Measurements from ENCODE around the gene ANTXR2. TPM values are rescaled to one million over a fixed set of nuclear protein-coding genes. Genes with fewer than 3 reads are reported as not detected.

ANTXR2 gene
- total RNA-seq, 4 donors from 2014 or later, result 69.6 to 139 (median 118) TPM

DNA sequence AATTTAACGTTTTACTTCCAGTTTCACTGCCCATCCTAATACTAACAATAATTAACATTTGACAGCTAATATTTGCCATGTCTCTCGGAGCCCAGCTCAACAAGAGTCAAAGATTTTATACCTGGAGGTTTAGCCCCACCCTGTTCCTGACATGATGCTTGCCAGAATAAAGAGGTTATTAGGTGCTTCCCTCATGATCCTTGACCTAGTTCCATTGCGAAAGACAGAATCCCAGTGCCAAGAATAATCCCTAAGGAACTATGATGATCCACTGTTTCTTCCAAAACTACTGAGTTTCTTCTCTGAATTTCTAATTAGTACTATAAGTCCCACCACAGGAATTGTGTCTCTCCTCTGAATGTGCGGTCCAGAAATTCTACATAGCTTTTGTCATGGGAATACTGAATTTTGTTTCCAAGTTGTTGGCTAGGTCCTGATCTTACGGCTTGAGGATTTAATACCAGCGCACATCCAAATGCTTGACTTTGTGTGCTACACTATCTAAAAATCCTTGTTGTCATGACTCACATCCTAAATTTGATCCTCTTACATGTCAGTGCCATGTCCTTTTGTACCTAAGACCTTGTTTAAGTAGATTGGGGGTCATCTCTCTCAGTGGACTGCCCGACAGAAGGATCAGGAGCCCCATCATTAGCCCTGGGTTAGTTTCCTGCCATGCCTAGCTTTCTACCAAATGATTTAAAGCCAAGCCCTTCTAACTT lies 23.1 kb downstream of the ANTXR2 start:
- Histone ChIP-seq H3K36me3 (peaks cover 0 to 1% (median 0%) of the 10 kb centered on the region in 3 donors), H3K27ac (peak overlapping the region; percentile 36 to 85 (median 70)), H3K4me3 (no peak overlapping the region), H3K27me3 (no peaks in the 10 kb centered on the region), H3K4me1 (peaks cover 0 to 60% (median 19%) of the 10 kb centered on the region in 4 donors), H3K9me3 (no peaks in the 10 kb centered on the region)
- TF ChIP-seq POLR2A (IDR thresholded peaks at IDR 0.05) (no peak), EP300 (IDR thresholded peaks at IDR 0.05) (peak; percentile 31 to 87)
- WGBS, 2 donors, result 57 to 61% methylated on average over 7 of the region's 7 CpGs
- DNase-seq (ENCODE audit: low spot score in 2 of 2), result peak in 1 of 2 donors; percentile 80

DNA sequence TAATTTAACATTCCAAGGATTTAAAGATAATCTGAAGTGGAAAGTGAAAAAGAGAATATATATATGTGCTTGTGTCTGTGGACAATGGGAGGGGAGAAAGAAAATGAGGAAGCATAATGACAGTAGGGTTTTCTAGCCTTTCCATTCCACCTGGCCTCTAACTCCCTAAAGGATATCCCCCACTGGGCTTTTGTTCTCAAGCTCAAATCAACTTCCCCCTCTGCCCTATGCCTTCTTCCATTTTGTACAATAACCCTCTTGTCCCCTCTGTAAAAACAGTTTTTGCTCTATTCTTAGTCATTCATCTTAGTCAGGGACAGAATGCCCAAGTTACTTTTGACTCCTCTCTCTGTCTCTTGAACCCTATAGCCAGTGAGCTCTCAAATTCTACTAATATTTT lies 23.6 kb downstream of the ANTXR2 start:
- no peaks in the 10 kb centered on the region for H3K36me3 ChIP-seq
- no peaks in the 10 kb centered on the region for H3K9me3 ChIP-seq
- H3K27me3 ChIP-seq, result no peaks in the 10 kb centered on the region
- H3K27ac ChIP-seq, result peak overlapping the region; percentile 24 to 85 (median 70)
- H3K4me1 ChIP-seq, result peaks cover 0 to 66% (median 19%) of the 10 kb centered on the region in 4 donors
- H3K4me3 ChIP-seq, result no peak overlapping the region
- TF ChIP-seq POLR2A (IDR thresholded peaks at IDR 0.05) (no peak), EP300 (IDR thresholded peaks at IDR 0.05) (no peak)
- TF ChIP-seq, protein P1, sequence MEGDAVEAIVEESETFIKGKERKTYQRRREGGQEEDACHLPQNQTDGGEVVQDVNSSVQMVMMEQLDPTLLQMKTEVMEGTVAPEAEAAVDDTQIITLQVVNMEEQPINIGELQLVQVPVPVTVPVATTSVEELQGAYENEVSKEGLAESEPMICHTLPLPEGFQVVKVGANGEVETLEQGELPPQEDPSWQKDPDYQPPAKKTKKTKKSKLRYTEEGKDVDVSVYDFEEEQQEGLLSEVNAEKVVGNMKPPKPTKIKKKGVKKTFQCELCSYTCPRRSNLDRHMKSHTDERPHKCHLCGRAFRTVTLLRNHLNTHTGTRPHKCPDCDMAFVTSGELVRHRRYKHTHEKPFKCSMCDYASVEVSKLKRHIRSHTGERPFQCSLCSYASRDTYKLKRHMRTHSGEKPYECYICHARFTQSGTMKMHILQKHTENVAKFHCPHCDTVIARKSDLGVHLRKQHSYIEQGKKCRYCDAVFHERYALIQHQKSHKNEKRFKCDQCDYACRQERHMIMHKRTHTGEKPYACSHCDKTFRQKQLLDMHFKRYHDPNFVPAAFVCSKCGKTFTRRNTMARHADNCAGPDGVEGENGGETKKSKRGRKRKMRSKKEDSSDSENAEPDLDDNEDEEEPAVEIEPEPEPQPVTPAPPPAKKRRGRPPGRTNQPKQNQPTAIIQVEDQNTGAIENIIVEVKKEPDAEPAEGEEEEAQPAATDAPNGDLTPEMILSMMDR (IDR thresholded peaks at IDR 0.05), result no peak
- no peak for DNase-seq (ENCODE audit: low spot score in 2 of 2)

DNA sequence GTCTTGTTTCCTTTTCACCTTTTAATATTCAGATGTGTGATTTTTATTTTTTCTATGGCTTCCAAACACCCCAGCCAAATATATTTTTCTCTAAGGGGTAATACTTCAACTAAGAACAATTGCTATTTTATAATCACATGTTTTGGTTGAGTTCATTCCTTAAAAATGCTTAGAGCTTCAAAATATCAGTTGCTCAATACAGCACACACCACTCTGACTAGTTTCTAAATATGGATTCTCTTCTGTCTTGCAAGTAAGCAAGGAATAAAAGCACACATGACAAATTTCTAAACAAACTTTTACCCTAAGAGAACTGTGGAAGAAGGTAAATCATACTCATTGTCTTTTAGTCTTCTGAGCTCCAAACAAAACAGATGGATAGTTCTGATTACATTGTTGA lies 27.2 kb downstream of the ANTXR2 start:
- Histone ChIP-seq H3K27ac (peak overlapping the region; percentile 19 to 88 (median 60)), H3K4me3 (no peak overlapping the region), H3K4me1 (peaks cover 0 to 66% (median 20%) of the 10 kb centered on the region in 4 donors), H3K36me3 (peaks cover 0 to 13% (median 0%) of the 10 kb centered on the region in 3 donors), H3K27me3 (no peaks in the 10 kb centered on the region), H3K9me3 (no peaks in the 10 kb centered on the region)
- TF ChIP-seq POLR2A (IDR thresholded peaks at IDR 0.05), result no peak
- peak; percentile 65 to 77 for TF ChIP-seq EP300 (IDR thresholded peaks at IDR 0.05)
- no peak for DNase-seq (ENCODE audit: low spot score in 2 of 2)

DNA sequence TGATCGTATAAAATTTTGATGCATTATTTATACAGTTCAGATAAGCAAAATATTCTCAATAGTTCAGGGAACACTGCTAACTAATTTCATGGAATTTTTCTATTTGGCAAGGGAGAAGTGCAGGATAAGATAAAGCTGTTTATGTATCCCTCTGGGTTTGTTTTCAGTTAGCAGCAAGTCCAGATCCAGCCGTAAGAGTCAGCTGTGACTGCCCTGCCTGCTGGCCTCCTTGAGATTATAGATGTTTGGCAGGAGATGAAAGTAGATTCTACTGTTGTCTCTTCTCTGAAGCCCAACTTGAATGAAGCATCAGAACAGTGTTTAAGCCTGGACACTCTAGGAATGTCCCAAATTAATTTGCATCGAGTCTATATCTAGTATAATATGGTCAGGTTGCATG lies 29.5 kb downstream of the ANTXR2 start:
- 54 to 56% methylated on average over 3 of the region's 3 CpGs for WGBS, 2 donors
- Histone ChIP-seq H3K4me3 (no peak overlapping the region), H3K36me3 (peaks cover 0 to 21% (median 0%) of the 10 kb centered on the region in 3 donors), H3K27me3 (no peaks in the 10 kb centered on the region), H3K4me1 (peaks cover 0 to 54% (median 15%) of the 10 kb centered on the region in 4 donors), H3K9me3 (no peaks in the 10 kb centered on the region), H3K27ac (peak overlapping the region in 2 of 4 donors; percentile 57 to 62)
- TF ChIP-seq EP300 (IDR thresholded peaks at IDR 0.05) (no peak), POLR2A (IDR thresholded peaks at IDR 0.05) (no peak)
- TF ChIP-seq, protein P1 (IDR thresholded peaks at IDR 0.05), result no peak
- no peak for DNase-seq (ENCODE audit: low spot score in 2 of 2)

DNA sequence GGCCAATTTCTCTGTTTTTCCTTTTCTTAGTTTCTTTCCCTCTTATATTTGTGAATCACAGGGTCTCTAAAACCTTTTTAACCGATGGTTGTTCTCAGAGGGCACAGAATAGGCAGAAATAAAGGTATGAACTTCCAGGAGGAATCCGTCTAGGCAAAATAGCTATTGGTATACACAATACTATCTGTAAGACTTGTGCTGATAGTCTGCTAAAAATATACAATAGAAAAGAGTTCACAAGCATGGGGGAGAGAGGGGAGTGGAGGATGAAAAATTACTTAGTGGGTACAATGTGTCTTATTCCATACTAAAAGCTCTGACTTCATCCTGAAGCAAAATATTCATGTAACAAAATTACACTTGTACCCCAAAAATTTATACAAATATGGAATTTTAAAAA lies 30.2 kb downstream of the ANTXR2 start:
- TF ChIP-seq, protein P1 (IDR thresholded peaks at IDR 0.05), result no peak
- no peak for TF ChIP-seq POLR2A (IDR thresholded peaks at IDR 0.05)
- TF ChIP-seq EP300 (IDR thresholded peaks at IDR 0.05), result no peak

DNA sequence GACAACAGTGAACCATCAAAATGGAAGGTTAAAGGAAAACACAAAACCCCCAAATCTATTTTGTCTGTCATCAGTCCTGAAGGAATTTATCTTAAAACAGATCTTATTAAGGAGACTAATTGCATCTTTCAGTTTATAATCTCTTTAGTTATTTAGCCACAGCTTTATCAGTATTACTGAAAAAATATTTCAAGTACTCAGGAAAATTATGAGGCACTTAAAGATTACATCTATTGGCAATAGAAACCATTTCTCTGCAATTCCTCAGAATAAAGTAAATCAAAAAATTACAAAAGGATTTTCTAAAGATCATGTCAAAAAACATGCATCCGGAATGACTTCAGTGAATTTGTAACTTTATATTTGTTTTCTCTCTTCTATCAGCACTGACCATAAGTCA lies 35.2 kb downstream of the ANTXR2 start:
- no peak for DNase-seq (ENCODE audit: low spot score in 2 of 2)
- peaks cover 0 to 26% (median 0%) of the 10 kb centered on the region in 3 donors for H3K36me3 ChIP-seq
- no peak overlapping the region for H3K4me3 ChIP-seq
- H3K27ac ChIP-seq, result peak overlapping the region; percentile 71 to 95 (median 81)
- peaks cover 0 to 51% (median 20%) of the 10 kb centered on the region in 4 donors for H3K4me1 ChIP-seq
- no peak for TF ChIP-seq POLR2A (IDR thresholded peaks at IDR 0.05)
- TF ChIP-seq, protein P1 (IDR thresholded peaks at IDR 0.05), result no peak
- no peak for TF ChIP-seq EP300 (IDR thresholded peaks at IDR 0.05)
- 76 to 81% methylated on average over 1 of the region's 1 CpG for WGBS, 2 donors
- H3K27me3 ChIP-seq, result no peaks in the 10 kb centered on the region
- H3K9me3 ChIP-seq, result no peaks in the 10 kb centered on the region

More for the DNA sequence above, 30.2 kb downstream of the ANTXR2 start:
- H3K36me3 ChIP-seq, result peaks cover 0 to 21% (median 0%) of the 10 kb centered on the region in 3 donors
- peak overlapping the region in 2 of 4 donors; percentile 57 to 62 for H3K27ac ChIP-seq
- no peak for DNase-seq (ENCODE audit: low spot score in 2 of 2)
- H3K4me1 ChIP-seq, result peaks cover 0 to 61% (median 16%) of the 10 kb centered on the region in 4 donors
- no peaks in the 10 kb centered on the region for H3K27me3 ChIP-seq
- H3K4me3 ChIP-seq, result no peak overlapping the region
- H3K9me3 ChIP-seq, result no peaks in the 10 kb centered on the region
- 92 to 95% methylated on average over 2 of the region's 2 CpGs for WGBS, 2 donors
